ENCODE data around the gene VKORC1. TPM values are rescaled to one million over a fixed set of nuclear protein-coding genes. Genes with fewer than 3 reads are reported as not detected.

Gene VKORC1
- polyA plus RNA-seq, 1 of the 3 experiments (the other 2 are of a cell fraction) = 434 TPM

GRCh38 chr16:31087971-31088370, 6.6 kb downstream of the VKORC1 start:
- CTCF ChIA-PET = no interaction called here

DNA sequence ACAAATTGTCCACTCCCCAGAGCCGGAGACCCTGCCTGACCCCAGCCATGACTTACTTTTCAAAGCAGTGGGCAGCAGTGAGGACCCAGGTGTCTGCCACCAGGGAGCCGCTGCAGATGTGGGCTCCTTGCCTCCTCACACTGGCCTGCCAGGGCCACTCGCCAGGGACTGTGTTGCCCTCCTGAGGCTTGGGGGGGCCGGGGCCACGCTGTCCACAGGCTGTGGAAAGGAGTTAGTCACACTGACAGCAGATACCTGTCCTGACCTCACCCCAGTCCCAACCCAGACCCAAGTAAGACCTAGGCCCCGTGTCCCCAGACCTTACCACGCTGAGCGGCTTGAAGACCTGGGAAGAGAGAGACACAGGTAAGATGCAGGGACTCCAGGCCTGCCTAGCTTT, 7.1 kb downstream of the VKORC1 start:
- no peak overlapping the region for H2AFZ ChIP-seq (ENCODE audit: low read depth)
- H3K4me3 ChIP-seq (ENCODE audit: low read depth in 2 of 2, low read length in 1 of 2) = no peak overlapping the region
- ChIA-PET CTCF (no interaction called here), POLR2A (no interaction called here)
- WGBS (ENCODE audit: low lambda C conversion rate) = 92% methylated on average over 8 of the region's 8 CpGs
- peaks cover 0 to 10% of the 10 kb centered on the region in 2 experiments; a peak in 2 of 4 replicates for H3K4me1 ChIP-seq (ENCODE audit: control insufficient read depth in 1 of 2, insufficient read depth in 2 of 2, low read depth in 1 of 2, low read length in 1 of 2)
- peaks cover 41% of the 10 kb centered on the region for H3K79me2 ChIP-seq (ENCODE audit: insufficient read depth)
- H3K27ac ChIP-seq (ENCODE audit: low read depth in 2 of 2, low read length in 1 of 2) = no peak overlapping the region
- DNase-seq = no peak
- no peaks in the 10 kb centered on the region for H3F3A ChIP-seq (replicated peaks; ENCODE audit: insufficient read depth)
- H3K27me3 ChIP-seq (ENCODE audit: insufficient read depth) = no peaks in the 10 kb centered on the region
- peaks cover 7 to 28% of the 10 kb centered on the region in 2 experiments for H3K36me3 ChIP-seq (replicated peaks in 1 of 2; ENCODE audit: control insufficient read depth in 1 of 2, insufficient read depth in 2 of 2, low read length in 1 of 2)
- TF ChIP-seq SMC3 (IDR thresholded peaks at IDR 0.05; ENCODE audit: low read depth, low read length) = no peak
- TF ChIP-seq ZBTB33 (IDR thresholded peaks at IDR 0.05; ENCODE audit: borderline replicate concordance, low read depth) = no peak
- no peak for TF ChIP-seq YY1 (IDR thresholded peaks at IDR 0.05; ENCODE audit: low read depth)
- no peak for TF ChIP-seq RXRA (IDR thresholded peaks at IDR 0.05; ENCODE audit: borderline replicate concordance, low read depth)
- no peak for TF ChIP-seq POLR2AphosphoS5 (IDR thresholded peaks at IDR 0.05; ENCODE audit: low read depth, low read length)
- TF ChIP-seq ELF1 (IDR thresholded peaks at IDR 0.05) = no peak
- TF ChIP-seq, protein P1, sequence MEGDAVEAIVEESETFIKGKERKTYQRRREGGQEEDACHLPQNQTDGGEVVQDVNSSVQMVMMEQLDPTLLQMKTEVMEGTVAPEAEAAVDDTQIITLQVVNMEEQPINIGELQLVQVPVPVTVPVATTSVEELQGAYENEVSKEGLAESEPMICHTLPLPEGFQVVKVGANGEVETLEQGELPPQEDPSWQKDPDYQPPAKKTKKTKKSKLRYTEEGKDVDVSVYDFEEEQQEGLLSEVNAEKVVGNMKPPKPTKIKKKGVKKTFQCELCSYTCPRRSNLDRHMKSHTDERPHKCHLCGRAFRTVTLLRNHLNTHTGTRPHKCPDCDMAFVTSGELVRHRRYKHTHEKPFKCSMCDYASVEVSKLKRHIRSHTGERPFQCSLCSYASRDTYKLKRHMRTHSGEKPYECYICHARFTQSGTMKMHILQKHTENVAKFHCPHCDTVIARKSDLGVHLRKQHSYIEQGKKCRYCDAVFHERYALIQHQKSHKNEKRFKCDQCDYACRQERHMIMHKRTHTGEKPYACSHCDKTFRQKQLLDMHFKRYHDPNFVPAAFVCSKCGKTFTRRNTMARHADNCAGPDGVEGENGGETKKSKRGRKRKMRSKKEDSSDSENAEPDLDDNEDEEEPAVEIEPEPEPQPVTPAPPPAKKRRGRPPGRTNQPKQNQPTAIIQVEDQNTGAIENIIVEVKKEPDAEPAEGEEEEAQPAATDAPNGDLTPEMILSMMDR (IDR thresholded peaks at IDR 0.05) = no peak
- no peak for TF ChIP-seq SIN3A (IDR thresholded peaks at IDR 0.05; ENCODE audit: borderline replicate concordance, low read depth, low read length)
- TF ChIP-seq RAD21 (IDR thresholded peaks at IDR 0.05; ENCODE audit: low read length) = no peak
- TF ChIP-seq, protein P2, sequence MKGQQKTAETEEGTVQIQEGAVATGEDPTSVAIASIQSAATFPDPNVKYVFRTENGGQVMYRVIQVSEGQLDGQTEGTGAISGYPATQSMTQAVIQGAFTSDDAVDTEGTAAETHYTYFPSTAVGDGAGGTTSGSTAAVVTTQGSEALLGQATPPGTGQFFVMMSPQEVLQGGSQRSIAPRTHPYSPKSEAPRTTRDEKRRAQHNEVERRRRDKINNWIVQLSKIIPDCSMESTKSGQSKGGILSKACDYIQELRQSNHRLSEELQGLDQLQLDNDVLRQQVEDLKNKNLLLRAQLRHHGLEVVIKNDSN (IDR thresholded peaks at IDR 0.05; ENCODE audit: borderline replicate concordance, low read depth) = no peak
- TF ChIP-seq TCF12 (IDR thresholded peaks at IDR 0.05) = no peak
- TF ChIP-seq, protein P3, sequence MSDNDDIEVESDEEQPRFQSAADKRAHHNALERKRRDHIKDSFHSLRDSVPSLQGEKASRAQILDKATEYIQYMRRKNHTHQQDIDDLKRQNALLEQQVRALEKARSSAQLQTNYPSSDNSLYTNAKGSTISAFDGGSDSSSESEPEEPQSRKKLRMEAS (IDR thresholded peaks at IDR 0.05; ENCODE audit: low read depth) = no peak
- TF ChIP-seq CHD2 (IDR thresholded peaks at IDR 0.05; ENCODE audit: low read length, partially characterized antibody) = no peak
- no peaks in the 10 kb centered on the region for H3K9me3 ChIP-seq
- H3K9ac ChIP-seq = no peak overlapping the region
- no peaks in the 10 kb centered on the region for H3K9me2 ChIP-seq
- H4K20me1 ChIP-seq (ENCODE audit: insufficient read depth) = peaks cover 3% of the 10 kb centered on the region
- no peak overlapping the region for H3K4me2 ChIP-seq

More at GRCh38 chr16:31087971-31088370, 6.6 kb downstream of the VKORC1 start:
- Histone ChIP-seq H3K27ac (ENCODE audit: low read depth in 2 of 2, low read length in 1 of 2) (no peak overlapping the region), H3K9me3 (no peaks in the 10 kb centered on the region), H3K79me2 (ENCODE audit: insufficient read depth) (peaks cover 45% of the 10 kb centered on the region), H3K4me1 (ENCODE audit: control insufficient read depth in 1 of 2, insufficient read depth in 2 of 2, low read depth in 1 of 2, low read length in 1 of 2) (peaks cover 4 to 15% of the 10 kb centered on the region in 2 experiments; a peak in 2 of 4 replicates), H3K4me3 (ENCODE audit: low read depth in 2 of 2, low read length in 1 of 2) (no peak overlapping the region), H3K36me3 (replicated peaks in 1 of 2; ENCODE audit: control insufficient read depth in 1 of 2, insufficient read depth in 2 of 2, low read length in 1 of 2) (peaks cover 7 to 28% of the 10 kb centered on the region in 2 experiments), H3F3A (replicated peaks; ENCODE audit: insufficient read depth) (no peaks in the 10 kb centered on the region), H3K9me2 (no peaks in the 10 kb centered on the region), H2AFZ (ENCODE audit: low read depth) (no peak overlapping the region), H4K20me1 (ENCODE audit: insufficient read depth) (peaks cover 7% of the 10 kb centered on the region; the same call in 1 of the 2 replicates), H3K9ac (no peak overlapping the region), H3K4me2 (no peak overlapping the region), H3K27me3 (ENCODE audit: insufficient read depth) (no peaks in the 10 kb centered on the region)
- POLR2A ChIA-PET = interaction anchor here (1.7 kb wide), 1 partner anchor 14 kb away, joined by 3 read pairs; the partner anchor contains the start of genes ZNF646 and ZNF668
- 83% methylated on average over 5 of the region's 5 CpGs for WGBS (ENCODE audit: low lambda C conversion rate)
- TF ChIP-seq GABPA (IDR thresholded peaks at IDR 0.05; ENCODE audit: low read depth) (no peak), YY1 (IDR thresholded peaks at IDR 0.05; ENCODE audit: low read depth) (no peak), FOXJ3 (CRISPR knock-in tag; IDR thresholded peaks at IDR 0.05) (no peak), RFX5 (IDR thresholded peaks at IDR 0.05; ENCODE audit: low read length) (no peak), NRF1 (IDR thresholded peaks at IDR 0.05; ENCODE audit: low read depth, low read length) (no peak), RAD21 (IDR thresholded peaks at IDR 0.05; ENCODE audit: low read length) (no peak), TEAD4 (IDR thresholded peaks at IDR 0.05; ENCODE audit: borderline replicate concordance, insufficient read depth) (no peak), MEF2A (IDR thresholded peaks at IDR 0.05; ENCODE audit: borderline replicate concordance, low read depth) (no peak), GATA2 (CRISPR knock-in tag; IDR thresholded peaks at IDR 0.05) (no peak)
- TF ChIP-seq, protein P1 (IDR thresholded peaks at IDR 0.05) = no peak
- TF ChIP-seq, protein P3 (IDR thresholded peaks at IDR 0.05; ENCODE audit: low read depth) = no peak
- TF ChIP-seq, protein P4, sequence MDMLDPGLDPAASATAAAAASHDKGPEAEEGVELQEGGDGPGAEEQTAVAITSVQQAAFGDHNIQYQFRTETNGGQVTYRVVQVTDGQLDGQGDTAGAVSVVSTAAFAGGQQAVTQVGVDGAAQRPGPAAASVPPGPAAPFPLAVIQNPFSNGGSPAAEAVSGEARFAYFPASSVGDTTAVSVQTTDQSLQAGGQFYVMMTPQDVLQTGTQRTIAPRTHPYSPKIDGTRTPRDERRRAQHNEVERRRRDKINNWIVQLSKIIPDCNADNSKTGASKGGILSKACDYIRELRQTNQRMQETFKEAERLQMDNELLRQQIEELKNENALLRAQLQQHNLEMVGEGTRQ (IDR thresholded peaks at IDR 0.05; ENCODE audit: borderline replicate concordance, low read depth, low read length) = no peak
- no peak for DNase-seq

Data from SK-N-SH (cell line).